HG03521 (cell line): ENCODE data around the gene TMOD1.
"Not testable (repeated sequence)": the region's sequence is repeated elsewhere in the genome, so short reads cannot be mapped to it uniquely, and the experiment has no call there.

ENCODE experiments used
- ATAC-seq: cut with Tn5 transposase; IDR thresholded peaks from one replicate; pipeline ENCODE4 v1.9.1; 2021; ENCODE audit warnings: mild to moderate bottlenecking, moderate library complexity; ENCODE audit not compliant: unreplicated experiment

TMOD1 gene

DNA sequence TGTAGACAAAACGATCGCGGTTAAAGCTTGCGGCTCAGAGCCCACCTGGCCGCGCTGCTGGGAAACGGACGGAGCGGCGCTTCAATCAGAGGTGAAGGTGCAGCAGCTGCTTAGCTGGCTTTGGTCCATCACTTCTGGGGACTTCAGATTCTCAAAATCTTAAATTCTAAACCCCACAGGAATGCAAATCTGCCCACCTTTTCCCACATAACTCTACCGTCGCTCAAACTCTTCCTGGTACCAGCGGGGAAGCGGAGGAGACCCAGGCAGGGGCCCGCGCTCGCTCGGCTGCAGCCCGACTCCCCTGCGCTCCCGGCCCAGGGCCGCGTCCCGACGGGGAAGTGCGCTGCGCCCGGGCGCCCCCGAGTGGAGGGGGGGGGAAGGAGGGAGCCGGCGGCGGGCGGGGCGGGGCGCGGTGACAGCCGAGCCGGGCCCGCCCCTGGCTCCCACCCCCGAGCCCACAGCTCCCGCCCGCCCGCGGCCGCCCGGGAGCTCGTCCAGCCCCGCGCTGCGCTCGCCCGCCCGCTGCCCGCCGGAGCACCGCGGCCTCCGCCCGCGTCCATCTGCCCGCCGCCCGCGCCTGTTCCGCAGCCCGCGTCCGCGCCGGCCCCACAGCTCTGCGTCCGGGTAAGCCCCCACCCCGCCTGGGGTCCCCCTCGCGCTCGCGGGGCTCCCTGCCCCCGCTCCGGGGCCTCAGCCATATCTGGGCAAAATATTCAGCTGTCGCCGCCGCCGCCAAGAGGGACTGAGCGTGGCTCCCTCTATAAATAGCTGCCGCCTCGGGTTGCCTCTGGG is at the start of gene TMOD1:
Gene TMOD1 (plus strand): TSS at position 490 of the 795 bp plus-strand sequence. CDS start 22,523 bp downstream, outside the sequence.
- ATAC-seq: peak; percentile 44

DNA sequence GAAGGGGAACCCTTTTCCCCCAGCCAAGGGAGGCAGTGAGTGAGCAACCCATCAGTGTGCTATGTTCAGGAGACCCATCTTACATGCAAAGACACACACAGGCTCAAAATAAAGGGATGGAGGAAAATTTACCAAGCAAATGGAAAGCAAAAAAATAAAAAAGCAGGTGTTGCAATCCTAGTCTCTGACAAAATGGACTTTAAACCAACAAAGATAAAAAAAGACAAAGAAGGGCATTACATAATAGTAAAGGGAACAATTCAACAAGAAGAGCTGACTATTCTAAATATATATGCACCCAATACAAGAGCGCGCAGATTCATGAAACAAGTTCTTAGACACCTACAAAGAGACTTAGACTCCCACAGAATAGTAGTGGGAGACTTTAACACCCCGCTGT is 47.9 kb upstream of the TMOD1 start:
- not testable (repeated sequence) for ATAC-seq

DNA sequence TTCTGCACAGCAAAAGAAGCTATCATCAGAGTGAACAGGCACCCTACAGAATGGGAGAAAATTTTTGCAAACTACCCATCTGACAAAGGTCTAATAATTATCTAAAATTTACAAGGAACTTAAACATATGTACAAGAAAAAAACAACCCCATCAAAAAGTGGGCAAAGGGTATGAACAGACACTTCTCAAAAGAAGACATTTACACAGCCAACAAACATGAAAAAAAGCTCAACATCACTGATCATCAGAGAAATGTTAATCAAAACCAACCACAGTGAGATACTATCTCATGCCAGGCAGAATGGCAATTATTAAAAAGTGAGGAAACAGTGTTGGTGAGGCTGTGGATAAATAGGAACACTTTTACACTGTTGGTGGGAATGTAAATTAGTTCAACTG is 44.6 kb upstream of the TMOD1 start:
- not testable (repeated sequence) for ATAC-seq

DNA sequence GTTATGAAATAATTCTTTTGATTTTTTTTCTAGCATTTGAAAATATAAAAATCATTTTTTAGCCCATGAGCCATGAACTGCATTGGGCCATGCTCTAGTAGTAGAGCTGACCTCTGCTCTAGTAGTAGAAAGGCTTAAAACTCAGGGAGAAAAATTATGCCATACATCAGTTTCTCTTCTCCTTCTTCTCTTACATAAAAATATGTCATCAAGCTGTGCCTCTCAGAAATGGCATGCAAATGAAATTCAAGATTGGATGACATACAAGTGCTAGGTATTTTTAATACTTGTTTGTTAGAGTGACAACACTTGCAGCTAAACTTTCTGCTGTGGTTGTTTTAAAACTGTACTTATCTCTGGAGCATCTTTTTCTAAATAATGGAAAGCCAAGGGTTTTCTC is 42.1 kb upstream of the TMOD1 start:
- no peak for ATAC-seq

DNA sequence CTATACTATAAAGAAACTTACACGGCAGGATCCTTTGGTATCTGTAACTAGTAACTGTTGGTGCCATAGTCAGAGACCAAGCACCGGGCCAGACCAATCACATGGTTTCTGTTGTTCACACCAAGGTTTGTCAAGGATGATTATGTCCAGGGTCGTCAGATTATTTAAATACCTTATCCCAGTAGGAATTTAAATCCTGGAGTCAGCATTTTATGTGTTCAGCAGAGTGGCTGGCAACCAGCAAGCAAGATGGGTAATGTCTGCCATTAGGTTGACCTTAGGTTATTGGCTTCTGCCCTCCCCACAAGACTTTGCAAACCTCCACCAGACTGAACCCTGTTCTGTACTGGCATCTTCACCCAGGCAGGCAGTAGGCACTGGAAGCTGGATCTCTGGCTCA is 39.3 kb upstream of the TMOD1 start:
- no peak for ATAC-seq

DNA sequence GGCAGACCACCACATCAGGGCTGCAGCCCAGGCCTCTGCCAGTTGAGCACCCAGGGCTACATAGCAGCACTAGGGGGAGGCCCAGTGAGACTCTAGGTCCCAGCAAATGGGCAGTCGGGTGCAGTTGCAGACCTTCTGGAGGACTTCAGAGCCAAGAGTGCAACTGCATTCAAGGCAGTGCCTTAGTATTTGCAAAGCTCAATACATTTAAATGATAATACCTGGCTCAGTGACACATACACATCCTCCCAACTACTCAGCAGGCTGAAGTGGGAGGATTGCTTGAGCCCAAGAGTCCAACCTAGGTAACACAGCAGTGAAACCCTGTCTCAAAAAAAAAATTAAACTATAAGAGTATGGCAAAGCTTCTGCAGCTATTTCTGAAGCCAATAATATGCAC is 38.6 kb upstream of the TMOD1 start:
- ATAC-seq: no peak

DNA sequence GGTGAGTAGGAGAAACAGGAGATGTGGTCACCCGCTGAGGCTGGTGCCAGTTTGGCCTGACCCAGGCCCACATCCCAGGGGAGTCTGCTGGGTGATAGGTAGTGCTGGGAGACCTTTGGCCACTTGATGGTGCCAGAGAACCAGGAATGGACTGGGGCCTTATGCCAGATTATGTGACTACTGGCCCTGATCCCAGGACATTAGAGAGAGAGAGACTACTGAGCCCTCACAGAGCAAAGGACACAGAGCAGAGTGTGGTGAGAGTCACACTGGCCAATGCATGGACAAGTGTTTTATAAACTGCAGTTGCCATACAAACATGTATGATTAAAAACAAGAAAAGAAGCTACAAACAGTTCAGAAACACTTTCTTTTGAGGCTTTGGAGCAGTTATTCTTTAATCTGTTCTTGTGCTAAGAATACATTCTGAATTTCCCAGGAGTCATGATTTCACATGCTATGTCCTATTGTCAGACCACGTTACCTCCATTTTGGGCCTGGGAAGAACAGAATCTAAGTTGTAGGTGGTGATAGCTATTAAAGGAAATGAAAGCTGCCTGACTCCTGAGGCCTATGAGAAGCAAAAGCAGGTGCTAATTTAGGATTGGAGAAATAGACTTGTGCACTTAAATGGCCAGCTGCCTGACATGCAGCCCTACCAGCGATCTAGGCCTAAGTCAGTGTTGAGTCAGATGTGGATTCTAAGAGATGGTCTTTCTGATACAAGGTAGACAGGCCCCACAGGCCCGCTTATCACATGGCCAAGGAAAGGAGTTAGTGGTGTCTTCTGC is 32.6 kb upstream of the TMOD1 start:
- peak; percentile 68 for ATAC-seq

DNA sequence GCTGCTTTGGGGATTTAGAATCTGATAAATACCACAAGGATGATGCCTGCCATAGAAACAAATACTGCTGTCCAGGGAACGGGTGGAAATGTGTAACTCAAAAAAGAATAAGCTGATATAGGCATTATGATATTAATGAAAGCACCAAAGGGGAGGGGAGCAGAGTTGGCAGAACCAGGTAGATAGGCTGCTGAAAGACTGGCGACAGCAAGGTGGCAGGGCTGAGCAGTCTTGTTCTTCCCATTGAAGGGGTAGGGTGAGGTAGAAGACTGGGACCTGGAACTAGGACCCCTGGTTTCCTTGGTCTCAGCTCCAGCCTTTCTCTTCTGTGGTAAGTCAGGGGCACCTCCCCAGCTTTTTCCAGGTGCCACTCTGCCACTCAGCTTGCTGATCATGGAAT is 31.4 kb upstream of the TMOD1 start:
- ATAC-seq: no peak

DNA sequence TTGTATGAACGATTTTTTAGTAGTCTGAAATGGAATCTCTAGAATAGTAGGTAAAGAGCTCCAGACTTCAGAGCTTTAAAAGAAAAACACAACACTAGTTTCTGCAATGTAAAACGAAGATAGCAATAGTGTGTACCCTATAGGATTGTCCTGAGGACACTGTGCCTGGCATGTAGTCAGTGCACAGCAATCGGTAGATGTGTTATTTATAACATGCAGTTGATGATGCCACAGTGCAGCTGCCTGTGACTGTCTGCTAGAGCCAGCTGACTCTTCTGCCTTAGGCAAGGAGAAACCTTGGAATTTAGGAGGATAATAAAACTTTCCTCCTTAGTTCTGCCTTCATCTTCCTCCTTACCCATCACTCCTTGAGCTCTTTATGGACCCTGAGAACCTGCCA is 27.7 kb upstream of the TMOD1 start:
- no peak for ATAC-seq

DNA sequence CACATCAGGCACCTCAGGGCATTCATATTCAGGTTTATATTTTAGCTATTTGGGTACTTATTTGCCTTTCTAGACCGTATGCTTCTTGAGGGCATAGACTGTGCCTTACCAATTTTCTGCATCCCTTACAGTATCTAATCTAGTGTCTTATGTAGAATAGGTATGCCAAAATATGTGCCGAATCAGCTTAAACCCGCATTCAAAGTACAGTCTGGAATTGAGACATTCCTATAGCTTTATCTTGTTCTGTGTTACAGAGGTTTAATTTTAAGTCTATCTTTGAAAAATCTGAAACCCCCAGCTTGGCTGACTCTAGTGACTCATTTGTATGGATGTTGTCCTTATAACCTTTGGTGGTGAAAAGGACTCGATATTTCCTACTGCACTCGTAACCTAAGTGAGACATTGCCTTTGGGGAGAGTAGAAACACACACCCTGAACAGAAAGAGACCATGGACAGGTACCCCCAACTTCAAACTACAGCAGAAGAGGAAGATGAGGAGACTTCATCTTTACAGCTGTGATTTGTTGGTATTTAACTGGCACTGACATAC is 27.0 kb upstream of the TMOD1 start:
- ATAC-seq: no peak

DNA sequence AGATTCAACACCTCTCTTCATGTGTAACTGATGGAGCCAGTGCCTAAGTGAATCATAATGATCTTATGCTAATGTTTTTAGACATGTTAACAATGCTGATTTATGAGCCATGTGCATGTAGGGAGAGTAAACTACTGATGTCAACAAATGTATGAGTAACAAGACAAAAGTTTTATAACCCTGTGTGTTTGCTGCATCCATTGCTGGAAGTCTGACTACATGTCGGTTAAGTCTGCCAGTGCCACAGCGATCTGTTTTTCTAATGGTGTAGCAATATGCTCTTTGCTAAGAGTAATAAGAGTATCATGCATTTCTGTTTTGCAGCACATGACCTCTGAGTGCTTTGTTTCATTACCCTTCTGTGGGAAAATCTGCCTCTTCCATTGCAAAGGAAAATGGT is 26.4 kb upstream of the TMOD1 start:
- no peak for ATAC-seq

DNA sequence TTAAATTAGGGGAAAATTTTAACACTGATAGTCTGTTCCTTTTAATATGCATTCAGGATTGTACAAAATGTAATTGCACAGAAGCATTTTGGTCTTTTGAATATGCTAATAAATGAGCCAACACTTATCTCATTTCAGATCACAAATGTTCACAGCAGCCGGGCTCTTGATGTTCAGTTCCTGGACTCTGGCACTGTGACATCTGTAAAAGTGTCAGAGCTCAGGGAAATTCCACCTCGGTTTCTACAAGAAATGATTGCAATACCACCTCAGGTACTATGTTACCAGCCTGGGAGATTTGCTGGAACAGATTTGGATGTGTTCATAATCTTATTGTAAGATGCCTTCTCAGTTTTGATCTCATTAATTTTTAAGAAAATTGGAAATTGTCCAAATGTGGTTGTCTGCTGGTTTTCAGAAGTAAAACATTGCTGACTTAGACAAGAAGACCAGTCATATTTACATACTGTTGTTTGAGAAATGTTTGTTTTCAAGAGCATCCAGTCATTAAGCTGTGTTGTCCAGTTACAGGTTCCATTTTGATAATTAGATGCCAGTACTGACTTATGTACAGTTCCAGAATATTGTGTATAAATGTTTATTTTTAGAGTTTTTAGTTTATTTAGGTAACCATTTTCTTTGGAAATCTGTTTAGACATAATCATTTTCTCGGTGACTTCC is 23.0 kb upstream of the TMOD1 start:
- ATAC-seq: no peak

DNA sequence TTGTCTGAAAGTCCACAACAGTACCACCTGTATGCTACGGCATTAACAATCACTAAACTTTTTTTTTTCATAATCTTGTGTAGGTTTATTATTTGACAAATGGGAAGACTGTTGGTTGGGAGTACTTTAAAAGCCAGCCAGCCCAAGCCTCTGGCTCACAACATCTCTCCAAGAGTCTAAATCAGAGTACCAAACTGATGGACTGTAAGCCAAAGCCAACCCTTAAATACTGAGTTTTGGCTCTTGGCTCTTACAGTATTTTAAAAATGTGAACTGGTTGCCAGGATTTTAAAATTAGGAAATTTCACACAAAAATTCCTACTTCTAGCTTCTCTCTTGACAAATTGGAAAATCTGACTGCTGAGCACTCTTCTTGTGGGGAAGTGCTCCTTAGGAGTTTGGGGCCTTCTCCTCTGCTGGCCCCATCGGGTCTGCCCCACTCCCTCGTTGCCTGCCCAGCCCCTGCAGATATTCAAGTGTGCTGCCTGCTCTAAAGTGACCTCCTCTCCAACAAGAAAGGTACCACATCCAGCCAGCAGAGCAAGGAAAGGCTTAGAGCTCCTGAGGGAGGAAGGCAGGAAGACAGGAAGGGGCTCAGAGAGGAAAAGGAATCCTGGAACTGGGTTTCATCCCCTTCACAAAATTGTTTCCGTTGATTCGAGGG is 21.8 kb upstream of the TMOD1 start:
- no peak for ATAC-seq

DNA sequence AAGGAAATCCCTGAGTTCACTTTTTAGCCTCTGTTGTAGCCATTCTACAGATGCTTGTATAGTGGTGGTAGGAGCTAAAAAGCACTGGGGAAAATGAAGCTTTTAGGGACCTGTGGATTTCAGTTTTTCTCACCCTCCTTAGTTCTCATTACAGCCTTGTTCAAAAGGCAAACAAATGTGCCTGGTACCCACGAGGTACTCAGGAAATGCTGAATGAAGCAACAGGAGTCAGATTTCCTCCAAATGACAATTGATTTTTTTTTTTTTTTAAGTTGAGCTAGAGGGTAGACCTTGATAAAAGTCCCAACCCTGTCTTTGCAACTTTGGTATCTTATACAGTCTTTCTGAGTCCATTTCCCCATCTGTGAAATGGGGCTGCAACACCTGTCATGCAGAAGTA is 21.3 kb upstream of the TMOD1 start:
- no peak for ATAC-seq

DNA sequence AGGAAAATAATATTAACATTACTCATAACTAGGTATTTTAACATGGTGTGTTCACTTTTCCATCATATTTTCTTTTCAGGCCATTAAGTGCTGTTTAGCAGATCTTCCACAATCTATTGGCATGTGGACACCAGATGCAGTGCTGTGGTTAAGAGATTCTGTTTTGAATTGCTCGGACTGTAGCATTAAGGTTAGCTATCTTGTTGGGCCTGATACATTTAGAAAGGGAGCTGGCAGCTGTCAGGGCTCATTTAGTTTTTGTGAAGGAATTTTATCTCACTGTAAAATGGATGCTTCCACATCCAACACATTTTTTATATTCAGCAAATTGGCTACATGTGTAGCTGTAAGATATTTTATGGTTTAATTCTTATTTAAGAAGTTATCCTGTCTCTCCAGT is 20.7 kb upstream of the TMOD1 start:
- ATAC-seq: no peak

DNA sequence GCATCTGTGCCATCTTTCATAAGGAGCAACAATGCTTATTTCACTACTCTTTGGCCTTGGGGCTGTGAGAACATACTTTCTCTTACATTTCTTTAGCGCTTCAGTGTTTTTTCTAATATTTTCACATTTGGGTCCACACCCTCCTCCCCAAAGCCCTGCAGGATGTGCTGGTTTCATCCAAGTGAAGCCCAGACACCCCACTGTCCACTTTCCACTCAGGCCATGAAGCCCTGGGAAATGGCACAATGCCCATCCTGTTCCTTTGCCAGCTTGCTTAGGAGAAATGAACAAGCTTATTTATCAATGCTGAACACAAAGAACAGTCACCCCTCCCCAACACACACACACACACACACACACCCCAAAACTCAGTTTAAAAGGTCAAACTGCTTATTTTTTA is 17.3 kb upstream of the TMOD1 start:
- ATAC-seq: no peak

DNA sequence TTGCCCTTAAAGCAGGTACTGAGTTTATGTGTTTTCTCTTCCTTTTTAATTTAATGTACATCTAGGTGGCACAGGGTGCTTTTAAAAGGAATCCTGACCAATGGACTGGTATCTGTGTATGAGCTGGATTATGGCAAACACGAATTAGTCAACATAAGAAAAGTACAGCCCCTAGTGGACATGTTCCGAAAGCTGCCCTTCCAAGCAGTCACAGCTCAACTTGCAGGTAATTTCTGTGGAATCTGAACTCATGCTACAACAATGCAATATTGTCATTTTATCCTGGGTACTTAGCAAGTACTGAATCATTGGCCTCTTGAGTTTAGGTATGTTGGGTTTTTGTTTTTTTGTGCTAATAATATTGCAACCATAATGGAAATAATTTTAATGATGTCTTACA is 14.4 kb upstream of the TMOD1 start:
- no peak for ATAC-seq

DNA sequence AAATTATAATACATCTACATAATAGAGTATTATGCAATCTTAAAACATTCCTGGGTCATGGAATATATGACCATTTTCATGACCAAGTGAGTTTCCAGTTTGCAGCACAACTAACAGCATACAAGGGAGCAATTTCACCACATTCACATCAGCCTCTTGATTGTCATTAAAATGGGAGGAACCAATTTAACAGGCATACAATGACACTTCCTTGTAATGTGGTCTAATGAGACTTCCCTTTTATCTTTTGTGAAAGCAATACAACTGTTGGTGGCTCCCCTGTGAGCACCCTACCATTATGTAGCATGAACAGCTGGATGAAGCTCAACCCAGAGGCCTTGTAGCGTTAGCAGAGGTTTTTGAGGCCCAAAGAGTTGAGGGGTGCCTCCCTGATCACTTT is 13.6 kb upstream of the TMOD1 start:
- ATAC-seq: no peak

DNA sequence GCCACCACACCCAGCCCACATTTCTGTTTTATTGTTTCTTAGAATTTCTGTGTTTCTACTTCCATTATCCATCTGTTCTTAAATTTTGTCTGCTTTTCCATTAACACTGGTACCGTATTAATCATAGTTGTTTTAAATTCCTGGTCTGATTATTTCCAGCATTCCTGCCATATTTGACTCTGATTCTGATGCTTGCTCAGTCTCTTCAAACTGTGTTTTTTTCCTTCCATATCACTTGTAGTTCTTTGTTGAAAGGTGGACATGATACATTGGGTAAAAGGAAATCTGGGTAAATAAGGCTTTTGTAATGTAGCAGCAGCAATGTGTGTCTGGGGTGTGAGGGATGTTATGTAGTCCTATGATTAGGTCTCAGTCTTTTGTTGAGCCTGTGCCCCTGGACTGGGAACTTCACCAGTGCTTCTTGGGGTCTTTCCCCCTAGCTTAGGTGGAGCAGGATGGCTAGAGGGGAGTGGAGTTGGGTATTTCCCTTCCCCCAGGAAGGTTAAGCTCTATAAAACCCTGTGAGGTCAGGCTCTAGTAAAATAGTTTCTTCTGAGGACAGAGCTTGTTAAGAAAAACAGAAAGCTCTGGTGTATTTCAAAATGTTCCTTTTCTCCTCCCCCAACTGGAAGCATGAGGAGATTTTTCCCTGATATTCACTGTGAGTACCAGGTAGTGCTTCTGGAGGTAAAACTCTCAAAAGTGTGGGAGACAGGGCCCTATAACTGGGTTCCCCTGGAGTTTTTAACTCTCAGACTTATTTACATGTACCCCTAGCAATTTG is 10.1 kb upstream of the TMOD1 start:
- ATAC-seq: no peak
